GM12873 (cell line): ENCODE data around the gene FBLN1.

ENCODE experiments used
- TF ChIP-seq, protein P1 (sequence below): IDR thresholded peaks from 2 replicates; pipeline ENCODE4 v1.5.1; 2012; ENCODE audit warnings: low read depth, mild to moderate bottlenecking, moderate library complexity, low read length, control low read depth; ENCODE audit not compliant: insufficient read depth; ENCODE audit errors: missing control alignments

The FBLN1 gene

DNA sequence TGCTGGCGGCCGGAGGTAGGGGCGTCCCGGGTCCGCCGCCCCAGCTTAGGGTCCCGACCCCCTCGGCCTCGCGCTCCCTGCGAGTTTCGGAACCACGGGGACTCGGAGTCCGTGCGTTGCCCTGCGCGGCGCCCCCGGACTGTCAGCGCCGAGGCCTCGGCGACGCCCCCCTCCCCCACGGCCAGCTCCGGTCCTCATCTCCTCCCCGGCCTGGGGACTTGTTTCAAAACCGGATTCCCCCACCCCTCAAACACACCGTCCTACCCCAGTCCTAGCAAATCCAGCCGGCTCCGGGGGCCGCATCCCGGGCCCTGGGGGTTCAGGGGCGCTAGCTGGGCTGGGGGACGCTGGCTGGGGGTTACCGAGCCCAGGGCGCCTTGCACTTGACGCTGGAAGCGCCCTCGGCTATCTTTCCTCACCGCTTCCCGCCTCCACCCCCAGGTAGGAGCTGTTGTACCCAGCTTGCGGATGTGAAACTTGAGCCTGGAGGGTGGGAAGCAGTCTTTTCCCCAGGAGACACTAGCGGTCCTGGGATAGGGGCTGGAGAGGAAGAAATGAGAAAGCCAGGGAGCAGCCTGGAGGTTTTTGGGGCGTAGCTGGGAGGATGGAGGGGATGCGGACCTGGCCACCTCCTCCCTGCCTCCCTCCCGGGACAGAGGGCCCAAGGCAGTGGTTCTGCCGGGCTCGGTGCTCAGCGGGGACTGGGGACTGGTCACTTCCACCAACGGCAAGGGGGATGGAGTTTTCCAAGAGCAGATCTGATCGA, 550 bp downstream of the FBLN1 start:
- TF ChIP-seq, protein P1, sequence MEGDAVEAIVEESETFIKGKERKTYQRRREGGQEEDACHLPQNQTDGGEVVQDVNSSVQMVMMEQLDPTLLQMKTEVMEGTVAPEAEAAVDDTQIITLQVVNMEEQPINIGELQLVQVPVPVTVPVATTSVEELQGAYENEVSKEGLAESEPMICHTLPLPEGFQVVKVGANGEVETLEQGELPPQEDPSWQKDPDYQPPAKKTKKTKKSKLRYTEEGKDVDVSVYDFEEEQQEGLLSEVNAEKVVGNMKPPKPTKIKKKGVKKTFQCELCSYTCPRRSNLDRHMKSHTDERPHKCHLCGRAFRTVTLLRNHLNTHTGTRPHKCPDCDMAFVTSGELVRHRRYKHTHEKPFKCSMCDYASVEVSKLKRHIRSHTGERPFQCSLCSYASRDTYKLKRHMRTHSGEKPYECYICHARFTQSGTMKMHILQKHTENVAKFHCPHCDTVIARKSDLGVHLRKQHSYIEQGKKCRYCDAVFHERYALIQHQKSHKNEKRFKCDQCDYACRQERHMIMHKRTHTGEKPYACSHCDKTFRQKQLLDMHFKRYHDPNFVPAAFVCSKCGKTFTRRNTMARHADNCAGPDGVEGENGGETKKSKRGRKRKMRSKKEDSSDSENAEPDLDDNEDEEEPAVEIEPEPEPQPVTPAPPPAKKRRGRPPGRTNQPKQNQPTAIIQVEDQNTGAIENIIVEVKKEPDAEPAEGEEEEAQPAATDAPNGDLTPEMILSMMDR: no peak

DNA sequence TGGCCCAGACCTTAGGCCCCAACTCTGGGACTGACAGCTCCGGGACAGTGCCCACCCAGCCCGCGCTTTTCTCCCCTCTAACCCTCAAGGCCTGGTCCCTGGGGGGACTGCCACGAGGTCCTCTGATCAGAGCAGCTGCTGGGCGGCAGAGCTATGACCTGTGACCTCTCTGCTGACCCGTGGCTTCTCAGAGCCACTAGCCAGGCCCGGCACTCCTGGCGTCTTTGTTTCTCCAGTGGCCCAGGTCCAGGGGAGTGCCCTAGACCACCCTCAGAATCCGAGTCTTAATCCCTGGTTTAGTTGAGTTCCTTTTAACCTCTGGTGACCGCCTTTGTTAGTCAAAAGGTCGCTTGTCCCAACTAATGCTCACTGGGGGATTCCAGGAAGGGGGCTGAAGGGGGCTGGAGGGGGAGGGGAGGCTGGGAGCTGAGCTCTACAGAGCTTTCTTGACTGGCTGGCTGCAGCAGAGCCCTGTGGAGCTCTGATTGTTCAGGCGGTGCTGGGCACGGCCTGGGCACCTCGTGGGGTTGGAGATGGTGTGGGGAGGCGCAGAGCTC, 1.2 kb downstream of the FBLN1 start:
- TF ChIP-seq, protein P1: no peak

DNA sequence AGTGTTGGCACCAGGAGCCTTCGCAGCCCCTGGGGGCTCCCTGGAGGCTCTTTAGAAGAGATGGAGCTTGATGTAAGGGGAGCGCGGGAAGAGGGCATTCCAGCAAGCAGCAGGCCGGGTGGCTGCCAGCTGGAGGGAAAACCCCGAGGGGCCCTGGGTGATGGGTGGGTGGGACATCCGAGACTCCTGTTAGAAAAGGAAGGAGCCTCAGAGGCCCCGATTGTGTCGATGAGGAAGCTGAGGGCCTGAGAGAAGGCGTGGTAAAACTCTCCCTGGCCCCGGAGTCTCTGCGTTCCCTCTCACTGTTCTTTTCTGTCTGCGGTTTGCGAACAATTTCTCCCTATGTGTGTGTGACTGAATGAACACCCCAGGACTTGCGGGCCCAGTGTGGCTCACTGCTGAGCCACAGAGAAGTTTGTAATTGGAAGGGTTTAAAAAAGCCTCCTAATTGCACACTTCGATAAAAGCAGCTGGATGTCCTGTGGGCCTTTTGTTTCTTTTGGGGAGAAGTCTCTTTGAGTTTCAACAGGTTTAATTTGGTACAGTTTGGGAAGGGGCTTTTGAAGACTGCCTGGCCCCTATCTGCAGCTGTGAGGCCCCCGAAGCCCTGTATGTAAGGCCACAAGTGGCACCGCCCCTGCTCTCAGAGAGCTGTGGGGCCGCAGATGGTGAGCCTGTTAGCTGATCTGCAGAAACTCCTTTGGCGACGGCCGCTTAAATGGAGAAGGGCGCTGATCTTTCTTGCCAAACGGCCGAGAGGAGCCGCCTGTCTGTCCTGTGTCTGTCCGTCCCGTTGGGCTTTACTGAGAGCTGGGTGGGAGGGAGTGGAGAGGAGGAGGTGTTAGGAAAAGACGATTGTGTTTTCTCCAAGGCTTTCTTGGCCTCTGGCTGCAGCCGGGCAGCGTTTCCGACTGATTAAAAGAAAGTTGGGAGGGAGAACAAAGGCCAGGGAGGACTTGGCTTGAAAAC, 2.0 kb downstream of the FBLN1 start:
- TF ChIP-seq, protein P1: no peak

DNA sequence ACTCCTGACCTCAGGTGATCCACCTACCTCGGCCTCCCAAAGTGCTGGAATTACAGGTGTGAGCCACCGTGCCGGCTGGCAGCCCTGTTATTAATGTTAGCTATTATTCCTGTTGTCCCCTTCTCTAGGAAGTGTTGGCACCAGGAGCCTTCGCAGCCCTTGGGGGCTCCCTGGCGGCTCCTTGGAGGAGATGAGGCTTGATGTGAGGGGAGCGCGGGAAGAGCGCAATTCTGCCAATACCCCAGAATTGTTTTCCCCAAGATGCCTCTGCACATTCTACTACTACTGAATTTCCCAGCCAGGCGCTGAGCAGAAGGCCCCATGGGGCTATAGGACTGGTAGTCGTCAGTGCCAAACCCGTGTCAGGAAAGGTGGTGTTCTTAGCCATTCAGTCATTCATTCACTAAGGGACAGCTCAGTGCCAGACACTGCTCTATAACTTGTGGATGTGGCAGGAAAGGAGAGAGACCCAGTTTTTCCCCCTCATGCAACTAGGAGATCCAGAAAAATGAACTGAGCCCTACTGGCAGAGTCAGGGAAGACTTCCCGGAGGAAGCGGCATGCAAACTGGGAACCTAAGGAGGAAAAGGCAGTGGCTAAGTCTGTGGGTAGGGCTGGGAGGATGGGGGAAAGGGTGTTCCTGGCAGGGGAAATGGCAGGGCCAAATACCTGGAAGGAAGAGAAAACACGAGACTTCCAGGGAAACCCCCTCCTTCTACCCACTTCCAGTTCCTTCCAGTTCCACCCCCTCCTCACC, 3.5 kb downstream of the FBLN1 start:
- TF ChIP-seq, protein P1: no peak

DNA sequence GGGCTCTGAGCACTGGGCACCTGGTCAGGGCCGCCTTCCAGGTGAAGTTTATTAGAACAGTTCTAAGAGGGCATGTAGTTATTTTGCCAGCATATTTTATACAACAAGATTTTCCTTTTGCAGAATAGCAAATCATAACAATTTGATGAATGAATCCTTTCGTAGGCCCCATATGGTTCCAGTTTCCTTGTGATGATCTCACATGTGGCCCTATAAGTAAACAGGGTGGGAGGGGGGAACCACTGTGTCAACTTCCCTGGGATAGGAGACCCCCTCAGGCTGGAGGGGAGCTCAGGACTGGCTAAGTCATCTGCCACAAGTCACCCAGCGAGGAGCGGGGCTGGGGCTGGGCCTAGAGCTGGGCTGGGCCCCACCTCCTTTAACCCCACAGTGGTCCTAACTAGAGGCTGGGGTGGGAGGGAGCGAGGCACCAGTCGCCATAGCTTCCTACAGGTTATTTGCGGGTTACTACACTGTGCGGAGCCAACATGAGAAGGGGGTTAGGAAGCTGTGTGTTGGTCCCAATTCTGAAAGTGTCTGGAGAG, 4.2 kb downstream of the FBLN1 start:
- TF ChIP-seq, protein P1: no peak

DNA sequence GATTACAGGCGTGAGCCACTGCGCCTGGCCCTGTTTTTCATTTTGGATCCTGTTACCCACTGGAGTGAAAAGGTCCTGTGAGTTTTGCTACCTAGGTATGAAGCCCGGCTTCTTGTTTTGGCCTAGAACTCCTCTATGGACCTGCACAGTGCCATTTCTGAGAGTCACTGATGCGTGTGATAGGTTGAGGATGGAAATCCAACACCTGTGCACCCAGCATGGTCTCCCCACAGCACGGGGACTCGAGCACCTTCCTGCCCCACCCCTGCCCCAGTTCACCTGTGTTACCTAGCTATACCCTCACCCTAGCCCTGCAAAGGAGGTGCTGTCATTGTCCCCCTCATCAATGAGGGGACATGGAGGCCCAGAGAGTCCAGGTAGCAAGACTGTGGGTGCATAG, 5.1 kb downstream of the FBLN1 start:
- TF ChIP-seq, protein P1: no peak
